ENCODE results near the gene TEF.

Gene TEF, protein sequence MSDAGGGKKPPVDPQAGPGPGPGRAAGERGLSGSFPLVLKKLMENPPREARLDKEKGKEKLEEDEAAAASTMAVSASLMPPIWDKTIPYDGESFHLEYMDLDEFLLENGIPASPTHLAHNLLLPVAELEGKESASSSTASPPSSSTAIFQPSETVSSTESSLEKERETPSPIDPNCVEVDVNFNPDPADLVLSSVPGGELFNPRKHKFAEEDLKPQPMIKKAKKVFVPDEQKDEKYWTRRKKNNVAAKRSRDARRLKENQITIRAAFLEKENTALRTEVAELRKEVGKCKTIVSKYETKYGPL

DNA sequence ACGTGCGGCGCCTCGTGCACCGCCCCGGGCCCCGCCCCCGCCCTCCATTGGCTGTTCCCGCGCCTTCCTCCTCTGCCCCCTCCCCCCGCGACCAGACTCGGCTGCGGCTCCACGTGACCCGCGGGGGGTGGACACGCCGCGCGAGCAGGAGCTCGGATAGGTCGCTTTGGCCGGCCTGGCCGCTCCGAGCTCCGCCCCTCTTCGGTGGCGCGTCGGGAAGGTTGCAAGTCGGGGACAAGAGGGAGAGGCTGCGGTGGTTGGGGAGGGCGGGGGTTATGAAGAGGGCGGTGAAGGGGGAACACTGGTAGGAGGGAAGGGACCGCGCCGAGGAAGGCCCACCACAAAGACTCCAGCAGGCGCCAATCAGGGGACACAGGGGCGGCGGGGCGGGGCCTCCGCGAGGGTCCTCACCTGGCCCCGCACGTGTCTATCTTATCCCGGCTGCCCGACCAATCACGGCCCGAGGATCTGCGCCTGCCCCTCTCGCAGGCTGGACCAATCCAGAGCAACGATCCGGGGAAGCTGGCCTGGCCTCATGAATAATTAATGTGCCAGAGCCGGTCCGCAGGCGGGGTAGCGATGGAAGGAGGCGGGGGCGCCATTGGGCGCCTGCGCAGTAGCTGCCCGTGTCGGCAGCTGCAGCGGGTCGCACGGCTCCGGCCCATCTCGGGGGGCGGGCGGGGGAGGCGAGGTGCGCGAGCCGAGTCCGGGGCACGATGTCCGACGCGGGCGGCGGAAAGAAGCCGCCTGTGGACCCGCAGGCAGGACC, at the start of gene TEF:
TEF (plus strand) TSS at position 614 of the 769 bp plus-strand sequence; CDS start at position 717, 103 bp downstream.
- peak; percentile 91 to 99 (median 96) for DNase-seq

DNA sequence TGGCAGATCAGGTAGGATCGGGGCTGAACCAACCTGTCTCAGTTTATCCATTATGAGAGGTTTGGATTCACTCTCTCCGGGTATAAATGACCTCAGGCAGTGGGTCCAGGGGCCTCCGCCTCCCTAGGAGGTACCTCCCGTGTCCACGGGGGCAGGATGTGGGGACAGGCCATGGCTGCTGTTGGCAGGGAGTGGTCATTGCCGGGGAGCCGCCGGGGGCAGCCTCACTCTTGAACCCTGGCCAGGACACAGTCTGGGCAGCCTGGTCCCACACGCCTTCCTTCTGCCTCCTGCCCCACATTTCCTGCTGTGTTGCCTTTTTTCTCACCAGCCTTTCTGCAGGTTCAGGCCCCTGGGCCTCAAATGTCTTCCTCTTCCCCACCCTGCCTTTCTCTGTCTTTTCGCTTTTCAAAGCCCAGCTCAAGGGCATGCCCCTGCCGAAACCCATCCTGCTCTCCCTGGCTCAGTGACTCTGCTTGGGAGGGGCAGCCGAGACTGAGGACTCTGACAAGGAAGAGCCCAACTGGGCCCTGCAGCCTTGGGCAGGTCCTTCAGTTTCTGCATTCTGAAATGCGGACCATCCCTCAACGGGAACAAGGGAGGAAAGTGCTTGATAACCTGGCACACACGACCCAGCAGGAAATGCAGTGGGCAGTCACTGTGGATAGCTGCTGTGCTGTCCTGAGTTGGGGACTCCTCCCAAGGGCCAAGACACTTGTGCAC, 49.4 kb upstream of the TEF start:
- DNase-seq, result no peak

DNA sequence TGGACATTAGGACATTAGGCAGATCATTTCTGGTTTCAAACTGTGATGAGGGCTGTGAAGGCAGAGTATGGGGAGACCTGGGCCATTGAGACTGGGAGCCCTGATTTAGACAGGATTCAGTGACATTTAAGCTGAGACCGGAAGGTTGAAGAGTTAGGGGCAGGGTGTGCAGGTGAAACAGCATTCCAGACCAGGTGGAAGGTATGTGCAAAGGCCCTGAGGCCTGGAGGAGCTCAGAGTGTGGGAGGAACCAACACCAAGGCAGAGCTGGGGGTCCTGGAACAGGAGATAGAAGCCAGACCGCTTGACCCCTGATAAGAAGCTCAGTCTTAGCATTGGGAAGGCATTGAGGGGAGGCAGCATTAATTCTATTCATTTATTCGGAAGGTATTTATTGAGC, 47.9 kb upstream of the TEF start:
- DNase-seq, result no peak

DNA sequence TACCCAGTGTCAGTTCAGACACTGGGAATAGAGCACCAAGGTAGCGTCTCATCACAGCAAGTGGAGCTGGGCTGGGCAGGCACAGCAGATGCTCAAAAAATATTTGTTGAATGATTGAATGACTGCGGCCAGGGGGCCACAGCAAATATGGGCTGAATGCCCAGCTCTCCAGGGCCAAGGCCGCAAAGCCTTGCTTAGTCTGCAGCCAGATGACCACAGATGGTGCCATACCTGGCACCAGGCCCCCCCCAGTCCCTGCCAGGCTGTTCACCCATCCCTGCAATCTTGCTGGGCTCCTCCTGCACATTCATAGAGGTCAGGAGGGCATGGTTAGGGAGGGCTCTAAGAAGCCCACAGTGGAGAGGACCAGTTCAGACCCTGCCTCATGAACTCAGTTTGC, 47.5 kb upstream of the TEF start:
- DNase-seq, result no peak

DNA sequence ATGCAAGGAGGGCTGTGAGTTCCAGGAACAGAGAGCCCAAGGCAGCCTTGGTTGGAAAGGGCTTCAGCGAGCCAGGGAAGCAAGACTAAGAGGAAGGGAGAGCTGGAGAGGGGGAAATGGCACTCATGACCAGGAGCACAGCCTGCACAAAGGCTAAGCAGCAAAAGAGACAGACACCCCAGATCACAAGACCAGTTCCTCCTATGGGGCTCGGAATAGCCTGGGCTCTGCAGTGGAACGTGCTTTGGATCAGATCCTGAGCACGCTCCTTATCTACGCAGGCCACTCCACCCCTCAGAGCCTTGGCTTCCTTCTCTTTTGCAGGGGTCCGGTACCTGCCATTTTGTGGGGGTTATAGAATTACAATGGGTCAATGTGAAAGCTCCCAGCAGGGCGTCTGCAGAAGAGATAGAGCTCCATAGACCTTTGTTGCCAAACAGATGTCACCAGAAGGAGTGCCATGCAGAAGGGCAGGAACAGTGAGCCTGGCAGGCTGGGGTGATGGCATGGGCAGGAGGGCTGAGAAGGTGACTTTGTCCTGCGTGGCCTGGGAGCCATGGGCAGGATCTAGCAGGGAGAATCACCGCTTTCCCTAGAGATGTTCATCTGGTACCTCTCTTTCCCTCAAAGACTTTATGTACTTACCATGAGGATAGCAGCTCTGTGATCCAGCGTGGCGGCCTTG, 46.6 kb upstream of the TEF start:
- DNase-seq, result no peak

DNA sequence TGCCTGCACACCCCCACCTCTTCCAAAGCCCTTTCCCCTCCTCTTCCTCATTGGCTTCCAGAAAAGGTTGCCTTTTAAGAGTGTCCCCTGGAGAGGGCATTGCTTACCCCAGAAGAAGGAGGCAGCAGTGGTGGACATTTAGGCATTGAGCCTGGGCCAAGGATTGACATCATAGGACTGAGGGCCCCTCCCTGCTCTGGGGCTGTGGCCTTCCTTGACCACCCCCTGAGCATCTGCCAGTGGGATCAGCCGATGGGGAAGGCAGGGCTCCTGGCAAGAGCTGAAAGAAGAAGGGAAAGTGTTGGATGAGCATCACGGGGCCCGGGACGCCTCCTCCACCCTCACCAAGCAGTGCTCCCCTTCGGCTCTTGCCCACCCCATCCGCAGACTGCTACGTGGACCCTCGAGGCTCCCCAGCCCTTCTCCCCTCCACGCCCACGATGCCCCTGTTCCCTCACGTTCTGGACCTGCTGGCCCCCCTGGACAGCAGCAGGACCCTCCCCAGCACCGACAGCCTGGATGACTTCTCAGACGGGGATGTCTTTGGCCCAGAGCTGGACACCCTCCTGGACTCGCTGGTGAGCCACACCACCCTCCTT, 43.0 kb upstream of the TEF start:
- no peak for DNase-seq

DNA sequence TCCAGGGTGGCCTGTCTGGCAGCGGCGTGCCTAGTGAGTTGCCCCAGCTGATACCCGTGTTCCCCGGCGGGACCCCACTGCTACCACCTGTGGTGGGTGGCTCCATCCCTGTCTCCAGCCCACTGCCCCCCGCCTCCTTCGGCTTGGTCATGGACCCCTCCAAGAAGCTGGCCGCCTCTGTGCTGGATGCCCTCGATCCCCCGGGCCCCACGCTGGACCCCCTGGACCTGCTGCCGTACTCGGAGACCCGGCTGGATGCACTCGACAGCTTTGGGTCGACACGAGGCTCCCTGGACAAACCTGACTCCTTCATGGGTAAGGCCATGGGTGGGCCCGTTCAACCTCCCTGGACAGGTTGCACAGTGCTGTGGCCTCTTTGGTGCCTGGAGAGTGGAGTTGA, 41.9 kb upstream of the TEF start:
- DNase-seq, result no peak

DNA sequence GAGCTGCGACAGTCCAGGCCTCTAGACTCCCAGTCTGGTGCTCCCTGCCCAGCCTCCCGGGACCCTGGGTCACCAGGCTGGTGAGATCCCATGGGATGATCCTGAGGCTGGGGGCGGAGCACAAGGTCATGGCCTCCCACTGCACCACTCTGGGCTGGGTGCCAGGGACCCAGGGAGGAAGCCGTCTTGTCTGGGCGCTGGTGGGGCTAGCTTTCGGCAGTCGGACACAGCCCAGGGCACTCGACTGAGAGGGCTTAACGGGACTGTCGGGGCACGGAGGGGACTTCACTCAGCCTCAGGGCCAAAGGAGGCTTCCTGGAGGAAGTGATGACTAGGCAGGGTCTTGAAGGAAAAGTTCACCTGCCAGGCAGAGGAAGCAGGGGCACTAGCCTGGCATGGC, 41.4 kb upstream of the TEF start:
- no peak for DNase-seq

DNA sequence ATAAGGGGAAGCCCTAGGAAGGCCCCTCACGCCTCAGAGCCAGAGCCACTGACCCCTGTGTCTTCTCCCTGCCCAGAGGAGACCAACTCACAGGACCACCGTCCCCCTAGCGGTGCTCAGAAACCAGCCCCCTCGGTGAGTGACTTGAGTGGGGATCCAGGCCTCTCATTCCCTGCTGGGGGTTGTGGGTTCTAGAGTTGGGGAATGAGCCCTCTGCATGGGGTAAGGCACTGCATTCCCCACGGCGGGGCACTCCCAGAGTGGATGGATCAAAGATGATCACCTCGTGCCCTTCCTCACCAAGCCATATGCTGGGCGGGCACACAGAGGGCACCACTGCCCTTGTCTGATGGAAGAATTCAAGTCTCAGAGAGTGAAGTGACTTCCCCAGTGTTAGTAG, 40.7 kb upstream of the TEF start:
- no peak for DNase-seq

DNA sequence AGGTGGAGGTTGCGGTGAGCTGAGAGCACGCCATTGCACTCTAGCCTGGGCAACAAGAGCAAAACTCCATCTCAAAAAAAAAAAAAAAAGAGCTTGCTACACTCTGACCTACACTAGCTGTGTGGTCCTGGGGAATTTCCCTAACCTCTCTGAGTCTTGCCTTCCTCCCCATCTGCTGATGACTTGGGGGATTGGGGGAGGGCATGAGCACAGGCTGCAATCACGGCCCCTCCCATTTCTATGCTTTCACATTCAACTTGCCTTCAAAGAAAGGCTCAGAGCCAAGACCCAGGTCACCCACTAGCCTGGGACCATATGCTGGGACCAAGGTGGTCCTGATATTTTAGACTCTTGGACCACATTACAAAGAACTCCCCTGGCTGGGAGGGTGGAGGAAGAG, 39.8 kb upstream of the TEF start:
- no peak for DNase-seq

DNA sequence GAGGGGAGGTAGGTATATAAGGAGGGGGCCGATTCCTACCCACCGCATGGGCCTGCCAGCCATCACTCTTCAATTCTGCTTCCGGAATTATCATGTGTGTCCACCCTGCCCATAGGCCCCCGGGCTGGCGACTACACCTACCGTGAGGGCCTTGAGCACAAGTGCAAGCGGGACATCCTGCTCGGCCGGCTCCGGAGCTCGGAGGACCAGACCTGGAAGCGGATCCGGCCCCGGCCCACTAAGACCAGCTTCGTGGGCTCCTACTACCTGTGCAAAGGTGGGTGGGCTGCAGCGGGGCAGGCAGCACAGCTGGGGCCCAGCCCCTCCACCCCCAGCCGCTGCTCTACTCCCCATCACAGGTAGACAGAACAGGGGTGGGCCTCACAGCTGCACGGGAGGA, 38.4 kb upstream of the TEF start:
- no peak for DNase-seq

DNA sequence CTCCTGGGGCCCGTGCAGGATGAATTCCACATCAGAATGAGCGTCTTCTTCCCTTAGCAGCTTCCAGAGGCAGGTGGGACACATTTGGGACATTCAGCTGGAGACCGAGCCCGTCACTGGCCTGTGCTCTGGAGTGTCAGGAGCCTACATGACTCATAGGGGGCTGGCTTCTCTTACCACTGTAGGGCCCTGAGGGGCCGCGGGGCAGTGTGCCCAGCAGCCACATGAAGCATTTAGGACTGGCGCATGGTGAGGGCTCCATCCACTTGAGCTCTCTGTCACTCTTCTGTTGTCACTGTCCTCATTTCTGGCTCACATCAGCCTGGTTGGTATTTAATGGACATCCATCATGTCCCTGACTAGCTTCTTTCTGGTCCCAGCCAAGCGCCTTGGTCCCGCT, 38.0 kb upstream of the TEF start:
- no peak for DNase-seq

DNA sequence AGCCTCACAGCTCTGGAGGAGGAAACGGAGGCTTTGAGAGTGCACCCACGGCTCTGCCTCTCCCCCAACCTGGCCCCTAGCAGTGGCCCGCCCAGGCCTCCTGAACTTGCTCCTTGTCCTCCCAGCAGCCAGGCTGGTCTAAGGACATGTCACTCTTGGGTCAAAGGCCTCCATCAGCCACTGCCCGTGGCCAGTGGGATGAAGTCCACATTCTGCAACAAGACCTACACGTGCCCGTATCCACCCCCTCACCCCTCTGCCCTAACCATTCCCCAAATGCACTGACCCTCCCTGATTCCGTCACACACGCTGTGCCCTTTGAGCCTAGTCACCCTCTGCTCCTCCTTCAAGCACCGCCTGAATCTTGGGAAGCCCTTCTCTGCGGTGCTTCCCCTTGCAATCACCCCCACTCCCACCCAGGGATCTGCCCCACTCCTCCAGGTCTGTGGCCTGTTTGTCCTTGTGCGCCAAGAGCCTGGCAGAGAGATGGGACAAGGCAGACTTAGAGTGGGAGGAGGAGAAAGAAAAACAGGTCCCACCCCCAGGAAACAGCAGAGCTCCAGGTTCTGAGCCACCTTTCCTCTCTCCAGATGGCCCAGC, 37.5 kb upstream of the TEF start:
- DNase-seq, result no peak

DNA sequence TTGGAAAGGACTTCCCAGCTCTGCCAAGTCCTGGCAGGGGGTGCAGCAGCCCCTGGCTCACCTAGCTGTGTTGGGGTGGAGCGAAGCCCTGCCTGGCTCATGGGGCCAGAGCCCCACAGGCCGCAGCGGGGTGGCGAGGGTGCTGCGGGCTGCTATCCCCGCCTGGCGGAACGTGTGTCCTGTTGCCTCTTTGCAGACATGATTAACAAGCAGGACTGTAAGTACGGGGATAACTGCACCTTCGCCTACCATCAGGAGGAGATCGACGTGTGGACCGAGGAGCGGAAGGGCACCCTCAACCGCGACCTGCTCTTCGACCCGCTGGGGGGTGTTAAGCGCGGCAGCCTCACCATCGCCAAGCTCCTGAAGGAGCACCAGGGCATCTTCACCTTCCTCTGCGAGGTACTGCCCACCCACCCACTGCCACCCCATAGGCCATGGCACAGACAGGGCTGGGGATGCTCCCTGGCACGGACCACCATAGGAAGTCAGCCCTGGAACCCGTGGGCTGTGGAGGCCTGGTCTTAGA, 35.9 kb upstream of the TEF start:
- no peak for DNase-seq

DNA sequence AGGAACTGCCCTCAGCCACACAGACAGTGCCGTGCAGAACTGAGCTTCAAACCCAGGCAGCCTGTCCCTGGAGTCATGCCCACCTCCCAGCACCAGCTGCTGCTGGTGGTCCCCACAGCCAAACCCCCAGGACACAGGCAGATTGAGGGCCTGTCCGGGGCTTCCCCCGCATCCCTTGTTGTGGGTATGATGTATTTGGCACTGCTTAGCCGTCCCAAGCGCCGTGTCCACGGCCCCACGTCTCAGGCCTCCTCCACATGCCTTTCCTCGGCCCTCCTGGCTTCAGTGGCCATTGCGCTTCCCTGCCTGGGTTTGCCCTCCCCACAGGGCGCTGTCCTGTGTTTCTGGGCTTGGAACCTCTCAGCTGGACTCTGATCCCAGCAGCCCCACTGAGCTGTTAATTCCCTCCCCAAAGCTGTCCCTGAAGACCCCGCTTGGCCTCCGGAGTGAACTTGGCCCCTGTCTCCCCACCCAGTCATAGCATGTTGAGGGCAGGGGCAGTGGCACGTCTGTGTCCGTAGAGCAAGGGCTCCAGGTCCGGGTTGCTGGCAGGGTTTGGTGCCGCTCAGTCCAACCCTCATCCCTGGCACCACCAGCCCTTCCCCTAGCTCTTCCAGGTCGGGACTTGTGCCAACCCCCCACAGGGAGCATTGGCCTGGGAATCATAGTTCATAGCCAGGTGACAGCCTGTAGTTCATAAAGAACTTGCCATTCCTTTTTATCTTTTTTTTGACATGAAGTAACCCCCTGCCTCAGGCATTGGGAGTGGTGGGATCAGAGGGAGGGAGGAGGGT, 34.5 kb upstream of the TEF start:
- no peak for DNase-seq

DNA sequence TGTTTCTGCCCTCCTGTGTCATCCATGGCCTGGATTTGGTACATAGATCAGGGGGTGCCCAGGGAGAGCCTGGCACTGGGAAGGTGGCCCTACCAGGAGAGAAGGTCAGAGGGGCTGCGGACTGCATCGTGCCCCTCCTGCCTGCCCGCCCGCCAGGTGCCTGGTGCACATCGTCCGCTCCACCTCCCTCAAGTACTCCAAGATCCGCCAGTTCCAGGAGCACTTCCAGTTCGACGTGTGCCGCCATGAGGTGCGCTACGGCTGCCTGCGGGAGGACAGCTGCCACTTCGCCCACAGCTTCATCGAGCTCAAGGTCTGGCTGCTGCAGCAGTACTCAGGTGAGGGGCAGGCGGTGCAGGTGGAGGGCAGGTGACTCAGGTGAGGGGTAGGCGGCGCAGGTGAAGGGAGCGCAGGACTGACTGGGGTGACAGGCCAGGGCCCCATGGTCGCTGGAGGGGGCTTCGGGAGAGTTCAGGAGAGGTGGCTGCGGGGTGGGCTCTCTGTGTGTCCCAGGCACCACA, 32.7 kb upstream of the TEF start:
- no peak for DNase-seq

DNA sequence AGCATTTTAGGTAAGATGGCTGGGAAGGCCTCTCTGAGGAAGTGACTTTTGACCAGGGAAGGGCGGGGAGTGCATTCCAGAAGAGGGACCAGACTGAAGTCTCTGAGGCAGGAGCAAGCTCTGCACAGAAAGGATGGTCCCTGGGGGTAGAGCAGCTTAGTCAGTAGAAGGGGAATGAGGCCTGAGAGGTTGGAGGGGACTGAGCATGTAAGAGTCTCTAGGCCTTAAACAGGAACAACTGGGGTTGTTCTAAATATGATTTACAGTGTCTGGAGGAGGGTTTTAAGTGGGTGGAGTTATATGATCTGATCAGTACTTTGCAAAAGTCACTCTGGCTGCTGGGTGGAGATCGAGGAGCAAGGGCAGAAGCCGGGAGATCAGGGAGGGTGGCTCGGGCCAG, 31.7 kb upstream of the TEF start:
- DNase-seq, result no peak

DNA sequence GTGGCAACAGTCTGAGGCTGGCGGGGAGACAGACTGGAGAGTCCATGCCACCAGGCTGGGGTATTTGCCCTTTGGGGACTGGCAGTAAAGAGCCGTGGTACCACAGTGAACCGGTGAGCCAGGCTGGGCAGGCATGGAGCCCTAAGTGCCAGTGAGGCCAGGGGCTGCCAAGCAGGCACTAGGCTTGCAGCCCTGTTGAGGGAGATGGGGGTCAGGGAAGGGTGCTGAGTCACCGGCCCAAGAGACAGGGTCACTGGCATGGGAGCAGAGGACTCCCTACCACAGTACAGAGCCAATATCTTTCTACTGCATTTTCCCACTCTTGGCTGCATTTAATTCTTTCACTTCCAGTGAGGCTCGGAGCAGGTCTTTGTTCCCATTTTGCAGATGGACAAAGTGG, 30.7 kb upstream of the TEF start:
- DNase-seq, result no peak

DNA sequence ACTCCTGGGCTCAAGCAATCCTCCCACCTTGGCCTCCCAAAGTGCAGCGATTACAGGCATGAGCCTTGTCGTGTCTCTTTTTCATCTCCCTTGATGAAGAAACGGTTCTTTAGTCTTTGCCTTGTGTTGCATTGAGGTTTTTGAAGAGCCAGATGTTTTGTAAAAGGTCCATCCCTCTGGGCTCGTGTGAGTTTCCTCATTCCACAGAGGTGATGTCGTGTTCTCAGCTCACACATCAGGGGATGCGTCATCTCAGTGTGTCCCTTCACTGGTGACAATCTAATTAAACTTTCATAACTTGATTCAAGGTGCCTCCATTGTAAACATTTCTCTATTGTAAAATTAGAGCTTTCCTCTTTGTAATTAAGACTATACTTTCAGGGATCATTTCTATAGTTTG, 29.7 kb upstream of the TEF start:
- DNase-seq, result no peak

DNA sequence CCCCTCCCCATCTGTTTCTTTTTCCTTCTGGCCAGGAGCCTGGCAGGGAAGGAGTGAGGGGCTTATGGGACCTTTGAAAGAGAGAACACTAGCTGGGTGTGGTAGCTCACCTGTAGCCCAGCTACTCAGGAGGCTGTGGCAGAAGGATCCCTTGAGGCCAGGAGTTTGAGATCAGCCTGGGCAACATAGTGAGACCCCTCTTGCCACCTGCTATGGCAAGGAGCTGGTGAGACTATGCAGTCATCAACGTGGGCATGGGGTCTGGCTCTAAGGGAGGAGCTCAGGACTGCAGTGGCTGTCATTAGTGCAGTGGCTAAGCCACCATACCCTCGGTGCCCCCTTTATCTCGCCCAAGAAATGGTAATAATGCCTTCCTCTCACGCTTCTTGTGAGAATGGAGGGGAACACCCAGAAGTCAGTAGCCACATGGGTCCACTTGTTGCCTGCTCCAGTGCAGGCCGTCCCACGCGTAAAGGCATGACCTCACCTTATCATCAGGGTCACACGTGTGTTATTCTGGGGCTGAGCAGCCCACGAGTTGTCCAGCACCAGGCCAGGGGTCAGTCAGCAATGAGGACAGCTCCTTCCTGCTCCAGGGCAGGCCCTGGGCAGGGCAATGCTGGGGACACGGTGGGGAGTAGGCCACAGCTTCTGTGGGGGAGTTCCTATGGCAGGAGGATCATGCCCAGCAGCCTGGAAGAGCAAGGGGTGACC, 27.7 kb upstream of the TEF start:
- no peak for DNase-seq

DNA sequence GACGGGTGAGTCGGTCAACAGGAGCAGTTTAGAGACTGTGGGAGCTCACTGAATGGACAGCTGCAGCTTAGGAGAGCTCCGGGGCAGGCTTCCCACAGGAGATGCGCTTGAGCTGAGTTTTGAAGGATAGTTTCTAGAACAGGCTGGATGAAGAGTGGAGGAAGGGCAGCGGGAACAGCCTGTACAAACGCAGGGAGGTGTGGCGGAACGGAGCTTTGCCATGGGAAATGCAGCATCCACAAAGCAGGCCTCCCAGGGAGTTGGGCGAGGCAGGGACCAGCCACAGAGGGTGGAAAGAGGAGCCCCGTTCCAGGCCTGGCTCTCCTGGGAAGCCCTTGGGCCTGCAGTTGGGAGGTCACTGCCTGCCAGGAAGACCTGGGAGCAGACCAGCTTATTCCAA, 26.8 kb upstream of the TEF start:
- no peak for DNase-seq

Measured in activated CD4-positive, CD25-positive, alpha-beta regulatory T cell (primary cell).